GM23338 (cell line): Measurements from ENCODE around the gene RPRML. TPM values are rescaled to one million over a fixed set of nuclear protein-coding genes. Genes with fewer than 3 reads are reported as not detected.

Experiments
- ATAC-seq: fragments of 200-7000 bp; cut with Tn5 transposase; 3 replicates; pipeline ENCODE4 v1.9.1; 2020
- DNase-seq: peaks from one replicate; pipeline ENCODE4 v3.0.0-alpha.2; 2015; ENCODE audit warnings: low spot score
- H2AFZ ChIP-seq: fragments of 200-600 bp; sonication (generic); 2 replicates; pipeline ENCODE4 v1.8.0; 2016; ENCODE audit warnings: antibody characterized with exemption, mild to moderate bottlenecking, moderate library complexity
- H3F3A ChIP-seq: fragments of 200-600 bp; sonication (generic); replicated peaks from 2 replicates; pipeline ENCODE4 v1.8.0; 2017; ENCODE audit warnings: antibody characterized with exemption, mixed run types, low read depth
- H3K27ac ChIP-seq: fragments of 200-600 bp; sonication (generic); 2 replicates; pipeline ENCODE4 v1.6.1; 2016; ENCODE audit warnings: low read depth
- H3K27me3 ChIP-seq: fragments of 200-600 bp; sonication (generic); 2 replicates; pipeline ENCODE4 v1.8.0; 2016; ENCODE audit warnings: mild to moderate bottlenecking, mixed run types, moderate library complexity; ENCODE audit not compliant: insufficient read depth
- H3K36me3 ChIP-seq: fragments of 200-600 bp; sonication (generic); 2 replicates; pipeline ENCODE4 v1.8.0; 2016; ENCODE audit warnings: mild to moderate bottlenecking; ENCODE audit not compliant: insufficient read depth
- H3K4me1 ChIP-seq: fragments of 200-600 bp; sonication (generic); 2 replicates; pipeline ENCODE4 v1.8.0; 2016; ENCODE audit warnings: mild to moderate bottlenecking, moderate library complexity; ENCODE audit not compliant: insufficient read depth
- H3K4me2 ChIP-seq: fragments of 200-600 bp; sonication (generic); 2 replicates; pipeline ENCODE4 v1.7.1; 2017; ENCODE audit warnings: mixed run types
- H3K4me3 ChIP-seq: fragments of 200-600 bp; sonication (generic); 2 replicates; pipeline ENCODE4 v1.6.1; 2016; ENCODE audit warnings: mixed run types
- H3K79me2 ChIP-seq: fragments of 200-600 bp; sonication (generic); replicated peaks from 2 replicates; pipeline ENCODE4 v1.8.0; 2017; ENCODE audit warnings: mild to moderate bottlenecking; ENCODE audit not compliant: insufficient read depth
- H3K9me2 ChIP-seq: fragments of 200-600 bp; sonication (generic); 2 replicates; pipeline ENCODE4 v1.8.0; 2017; ENCODE audit not compliant: insufficient read depth
- H4K20me1 ChIP-seq: fragments of 200-600 bp; sonication (generic); replicated peaks from 2 replicates; pipeline ENCODE4 v1.8.0; 2017; ENCODE audit warnings: mild to moderate bottlenecking; ENCODE audit not compliant: insufficient read depth
- H3K27ac Mint-ChIP-seq: 2 replicates; pipeline ENCODE4 v1.8.0; 2020; ENCODE audit warnings: inconsistent platforms, mild to moderate bottlenecking, moderate library complexity, mixed read lengths
- H3K27me3 Mint-ChIP-seq: 3 replicates; pipeline ENCODE4 v1.8.0; 2022; ENCODE audit warnings: low read depth, mild to moderate bottlenecking, moderate library complexity, mixed read lengths, inconsistent platforms; ENCODE audit not compliant: insufficient read depth, poor library complexity
- H3K36me3 Mint-ChIP-seq: 3 replicates; pipeline ENCODE4 v1.8.0; 2021; ENCODE audit warnings: low read depth, mild to moderate bottlenecking, inconsistent platforms, moderate library complexity, mixed read lengths
- H3K4me1 Mint-ChIP-seq: 3 replicates; pipeline ENCODE4 v1.8.0; 2020; ENCODE audit warnings: mild to moderate bottlenecking, inconsistent platforms, mixed read lengths
- H3K4me3 Mint-ChIP-seq: 3 replicates; pipeline ENCODE4 v1.8.0; 2021; ENCODE audit warnings: moderate library complexity, mild to moderate bottlenecking, inconsistent platforms, mixed read lengths
- H3K9me3 Mint-ChIP-seq: 3 replicates; pipeline ENCODE4 v1.8.0; 2020; ENCODE audit warnings: moderate library complexity, mild to moderate bottlenecking, inconsistent platforms, mixed read lengths
- CREB1 ChIP-seq: fragments of 250-450 bp; sonication (Bioruptor Pico); IDR thresholded peaks from 2 replicates; pipeline ENCODE4 v1.5.0; 2020; ENCODE audit warnings: low read depth, mild to moderate bottlenecking, moderate library complexity
- ETS1 ChIP-seq: IDR thresholded peaks from 2 replicates; pipeline ENCODE4 v1.6.1; 2016; ENCODE audit warnings: antibody characterized with exemption
- EZH2 ChIP-seq: fragments of 200-600 bp; sonication (generic); IDR thresholded peaks from one replicate; pipeline ENCODE4 v1.8.0; 2017; ENCODE audit warnings: antibody characterized with exemption, mild to moderate bottlenecking, low read depth; ENCODE audit not compliant: unreplicated experiment
- EZH2phosphoT487 ChIP-seq: fragments of 200-600 bp; sonication (generic); IDR thresholded peaks from one replicate; pipeline ENCODE4 v1.8.1; 2018; ENCODE audit warnings: antibody characterized with exemption; ENCODE audit not compliant: unreplicated experiment
- JUNB ChIP-seq: IDR thresholded peaks from one replicate; pipeline ENCODE4 v1.6.1; 2016; ENCODE audit warnings: antibody characterized with exemption; ENCODE audit not compliant: unreplicated experiment
- NANOG ChIP-seq: IDR thresholded peaks from 2 replicates; pipeline ENCODE4 v1.6.1; 2016; ENCODE audit warnings: antibody characterized with exemption, borderline replicate concordance
- REST ChIP-seq: IDR thresholded peaks from one replicate; pipeline ENCODE4 v1.6.1; 2018; ENCODE audit warnings: antibody characterized with exemption; ENCODE audit not compliant: unreplicated experiment
- STAT1 ChIP-seq: IDR thresholded peaks from one replicate; pipeline ENCODE4 v1.6.1; 2016; ENCODE audit warnings: antibody characterized with exemption; ENCODE audit not compliant: unreplicated experiment
- ZNF114 ChIP-seq: fragments of 250-450 bp; sonication (Bioruptor Pico); IDR thresholded peaks from 2 replicates; pipeline ENCODE4 v1.5.0; 2020; ENCODE audit warnings: mild to moderate bottlenecking, moderate library complexity
- ZNF331 ChIP-seq: fragments of 250-450 bp; sonication (Bioruptor Pico); IDR thresholded peaks from 2 replicates; pipeline ENCODE4 v1.5.0; 2020; ENCODE audit warnings: low read depth, mild to moderate bottlenecking, moderate library complexity
- ZNF462 ChIP-seq: fragments of 250-450 bp; sonication (Bioruptor Pico); IDR thresholded peaks from 2 replicates; pipeline ENCODE4 v1.5.0; 2020; ENCODE audit warnings: mild to moderate bottlenecking, moderate library complexity
- polyA plus RNA-seq: library from polyadenylated mRNA; unstranded; fragments of >200 nt; fragmentation: Nextera tagmentation; extraction: Ambion mirVana; gene quantifications from 2 replicates; pipeline ENCODE4 v1.2.1, GENCODE V29; 2016
- total RNA-seq: library from RNA; depleted of rRNA; stranded (reverse); fragments of >200 nt; shearing (Covaris generic); gene quantifications from 2 replicates; pipeline ENCODE4 v1.2.3, GENCODE V29; 2014

The RPRML gene
- total and polyA plus RNA-seq, 2 experiments from 2014 or later = 2.1 to 16.4 TPM

GRCh38 chr17:46929413-46929812, 49.6 kb downstream of the RPRML start (continued):
- TF ChIP-seq REST = no peak
- no peak for TF ChIP-seq NANOG
- no peak for TF ChIP-seq ZNF462
- TF ChIP-seq CREB1 = no peak

- Histone ChIP-seq H3K36me3 (peaks cover 25% of the 10 kb centered on the region), H3K4me2 (no peak overlapping the region), H3F3A (no peaks in the 10 kb centered on the region), H4K20me1 (peaks cover 41% of the 10 kb centered on the region), H3K27me3 (no peaks in the 10 kb centered on the region), H3K9me2 (no peaks in the 10 kb centered on the region), H2AFZ (no peak overlapping the region), H3K27ac (no peak overlapping the region), H3K79me2 (peaks cover 55% of the 10 kb centered on the region), H3K4me3 (no peak overlapping the region), H3K4me1 (peaks cover 5% of the 10 kb centered on the region; the same call in 1 of the 2 replicates)
- Mint-ChIP-seq H3K4me1 (peaks cover 7% of the 10 kb centered on the region), H3K27ac (no peak overlapping the region), H3K36me3 (peaks cover 29% of the 10 kb centered on the region; the same call in 2 of the 3 replicates), H3K4me3 (no peak overlapping the region), H3K9me3 (no peaks in the 10 kb centered on the region), H3K27me3 (no peaks in the 10 kb centered on the region)
- ATAC-seq = no peak
- DNase-seq = no peak
- no peak for TF ChIP-seq STAT1
- no peak for TF ChIP-seq EZH2phosphoT487
- no peak for TF ChIP-seq JUNB
- TF ChIP-seq NANOG = no peak
- no peak for TF ChIP-seq EZH2
- no peak for TF ChIP-seq ZNF114 (CRISPR knock-in tag)
- TF ChIP-seq ETS1 = no peak
- TF ChIP-seq ZNF331 (CRISPR knock-in tag) = no peak
Observed at GRCh38 chr17:46928467-46929261, 50.4 kb downstream of the RPRML start.
